Measurements from ENCODE around the gene MB21D2.
A peak's percentile ranks its signal among the peaks of the same experiment; 100 is the strongest.

MB21D2 gene

DNA sequence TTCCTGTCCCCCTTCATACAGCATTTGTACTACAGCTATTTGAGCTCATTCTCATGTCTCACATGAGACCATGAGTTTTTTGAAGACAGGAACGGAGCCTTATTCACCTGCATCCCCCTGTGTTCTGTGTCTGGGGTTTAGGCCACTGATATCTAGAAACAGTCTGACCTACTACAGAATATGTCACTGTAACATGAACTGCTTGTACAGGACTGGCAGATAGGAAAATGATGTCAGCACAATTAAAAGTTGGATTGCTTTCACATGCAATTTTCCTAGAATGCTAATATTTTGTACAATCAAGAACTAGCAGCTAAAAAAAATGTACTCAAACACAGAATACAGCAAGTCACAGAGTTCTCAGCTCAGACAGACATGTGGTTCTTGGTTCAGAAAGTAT, 99.5 kb downstream of the MB21D2 start:
- ChIA-PET POLR2A (interaction anchor here (1.2 to 1.3 kb wide), 2 partner anchors 62 to 100 kb away, joined by 3 to 5 read pairs; partner anchors contain the start of gene MB21D2), CTCF (interaction anchor here (0.7 to 8.5 kb wide), 6 partner anchors 26 to 239 kb away, joined by 3 to 132 read pairs (median 6); partner anchors contain the start of gene MB21D2)
- H3K9me3 ChIP-seq (ENCODE audit: control insufficient read depth, insufficient read depth, low read depth, low read length) = no peaks in the 10 kb centered on the region
- H3K36me3 ChIP-seq (ENCODE audit: control insufficient read depth in 2 of 2, insufficient read depth in 1 of 2, low read length in 2 of 2) = no peaks in the 10 kb centered on the region
- no peak overlapping the region for H3K4me3 ChIP-seq (ENCODE audit: low read depth, low read length)
- H3K27ac ChIP-seq (ENCODE audit: extremely low read depth, low read depth, low read length) = no peak overlapping the region
- H3K4me1 ChIP-seq (ENCODE audit: control insufficient read depth, insufficient read depth, low read length) = peaks cover 16% of the 10 kb centered on the region
- peak; percentile 92 for TF ChIP-seq ZNF629 (tag by site-specific recombination; IDR thresholded peaks at IDR 0.05)
- TF ChIP-seq ZNF621 (tag by site-specific recombination; IDR thresholded peaks at IDR 0.05) = no peak
- no peak for TF ChIP-seq ZNF133 (tag by site-specific recombination; IDR thresholded peaks at IDR 0.05)
- peak; percentile 76; the same call in 1 of the 2 replicates for TF ChIP-seq BCL6B (tag by site-specific recombination; IDR thresholded peaks at IDR 0.05)
- TF ChIP-seq ZNF221 (tag by site-specific recombination; IDR thresholded peaks at IDR 0.05; ENCODE audit: borderline replicate concordance) = no peak
- peak; percentile 81 for TF ChIP-seq ZEB2 (tag by site-specific recombination; IDR thresholded peaks at IDR 0.05)
- no peak for TF ChIP-seq ZNF48 (tag by site-specific recombination; IDR thresholded peaks at IDR 0.05)
- peak; percentile 67 for TF ChIP-seq ZNF600 (tag by site-specific recombination; IDR thresholded peaks at IDR 0.05)
- no peak for TF ChIP-seq ZNF114 (tag by site-specific recombination; IDR thresholded peaks at IDR 0.05)
- TF ChIP-seq ZNF157 (tag by site-specific recombination; IDR thresholded peaks at IDR 0.05) = no peak
- peak; percentile 34; the same call in 1 of the 2 replicates for TF ChIP-seq IKZF3 (tag by site-specific recombination; IDR thresholded peaks at IDR 0.05)
- no peak for TF ChIP-seq ZNF473 (tag by site-specific recombination; IDR thresholded peaks at IDR 0.05)
- no peak for TF ChIP-seq SCRT2 (tag by site-specific recombination; IDR thresholded peaks at IDR 0.05)
- TF ChIP-seq, protein P1, sequence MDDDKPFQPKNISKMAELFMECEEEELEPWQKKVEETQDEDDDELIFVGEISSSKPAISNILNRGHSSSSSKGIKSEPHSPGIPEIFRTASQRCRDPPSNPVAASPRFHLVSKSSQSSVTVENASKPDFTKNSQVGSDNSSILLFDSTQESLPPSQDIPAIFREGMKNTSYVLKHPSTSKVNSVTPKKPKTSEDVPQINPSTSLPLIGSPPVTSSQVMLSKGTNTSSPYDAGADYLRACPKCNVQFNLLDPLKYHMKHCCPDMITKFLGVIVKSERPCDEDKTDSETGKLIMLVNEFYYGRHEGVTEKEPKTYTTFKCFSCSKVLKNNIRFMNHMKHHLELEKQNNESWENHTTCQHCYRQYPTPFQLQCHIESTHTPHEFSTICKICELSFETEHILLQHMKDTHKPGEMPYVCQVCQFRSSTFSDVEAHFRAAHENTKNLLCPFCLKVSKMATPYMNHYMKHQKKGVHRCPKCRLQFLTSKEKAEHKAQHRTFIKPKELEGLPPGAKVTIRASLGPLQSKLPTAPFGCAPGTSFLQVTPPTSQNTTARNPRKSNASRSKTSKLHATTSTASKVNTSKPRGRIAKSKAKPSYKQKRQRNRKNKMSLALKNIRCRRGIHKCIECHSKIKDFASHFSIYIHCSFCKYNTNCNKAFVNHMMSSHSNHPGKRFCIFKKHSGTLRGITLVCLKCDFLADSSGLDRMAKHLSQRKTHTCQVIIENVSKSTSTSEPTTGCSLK (tag by site-specific recombination; IDR thresholded peaks at IDR 0.05) = no peak
- TF ChIP-seq INSM2 (tag by site-specific recombination; IDR thresholded peaks at IDR 0.05) = 0 out of 2 replicates have a peak, but pooled peaks have one; percentile 38
- TF ChIP-seq ZNF514 (tag by site-specific recombination; IDR thresholded peaks at IDR 0.05) = no peak
- TF ChIP-seq ATF2 (tag by site-specific recombination; IDR thresholded peaks at IDR 0.05; ENCODE audit: low read depth) = peak; percentile 66
- peak; percentile 53 for TF ChIP-seq ZNF660 (tag by site-specific recombination; IDR thresholded peaks at IDR 0.05)
- TF ChIP-seq, protein P2, sequence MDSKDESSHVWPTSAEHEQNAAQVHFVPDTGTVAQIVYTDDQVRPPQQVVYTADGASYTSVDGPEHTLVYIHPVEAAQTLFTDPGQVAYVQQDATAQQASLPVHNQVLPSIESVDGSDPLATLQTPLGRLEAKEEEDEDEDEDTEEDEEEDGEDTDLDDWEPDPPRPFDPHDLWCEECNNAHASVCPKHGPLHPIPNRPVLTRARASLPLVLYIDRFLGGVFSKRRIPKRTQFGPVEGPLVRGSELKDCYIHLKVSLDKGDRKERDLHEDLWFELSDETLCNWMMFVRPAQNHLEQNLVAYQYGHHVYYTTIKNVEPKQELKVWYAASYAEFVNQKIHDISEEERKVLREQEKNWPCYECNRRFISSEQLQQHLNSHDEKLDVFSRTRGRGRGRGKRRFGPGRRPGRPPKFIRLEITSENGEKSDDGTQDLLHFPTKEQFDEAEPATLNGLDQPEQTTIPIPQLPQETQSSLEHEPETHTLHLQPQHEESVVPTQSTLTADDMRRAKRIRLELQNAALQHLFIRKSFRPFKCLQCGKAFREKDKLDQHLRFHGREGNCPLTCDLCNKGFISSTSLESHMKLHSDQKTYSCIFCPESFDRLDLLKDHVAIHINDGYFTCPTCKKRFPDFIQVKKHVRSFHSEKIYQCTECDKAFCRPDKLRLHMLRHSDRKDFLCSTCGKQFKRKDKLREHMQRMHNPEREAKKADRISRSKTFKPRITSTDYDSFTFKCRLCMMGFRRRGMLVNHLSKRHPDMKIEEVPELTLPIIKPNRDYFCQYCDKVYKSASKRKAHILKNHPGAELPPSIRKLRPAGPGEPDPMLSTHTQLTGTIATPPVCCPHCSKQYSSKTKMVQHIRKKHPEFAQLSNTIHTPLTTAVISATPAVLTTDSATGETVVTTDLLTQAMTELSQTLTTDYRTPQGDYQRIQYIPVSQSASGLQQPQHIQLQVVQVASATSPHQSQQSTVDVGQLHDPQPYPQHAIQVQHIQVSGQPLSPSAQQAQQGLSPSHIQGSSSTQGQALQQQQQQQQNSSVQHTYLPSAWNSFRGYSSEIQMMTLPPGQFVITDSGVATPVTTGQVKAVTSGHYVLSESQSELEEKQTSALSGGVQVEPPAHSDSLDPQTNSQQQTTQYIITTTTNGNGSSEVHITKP (tag by site-specific recombination; IDR thresholded peaks at IDR 0.05) = 0 out of 2 replicates have a peak, but pooled peaks have one; percentile 37
- no peak for TF ChIP-seq ZNF433 (tag by site-specific recombination; IDR thresholded peaks at IDR 0.05; ENCODE audit: low read depth)
- TF ChIP-seq, protein P3, sequence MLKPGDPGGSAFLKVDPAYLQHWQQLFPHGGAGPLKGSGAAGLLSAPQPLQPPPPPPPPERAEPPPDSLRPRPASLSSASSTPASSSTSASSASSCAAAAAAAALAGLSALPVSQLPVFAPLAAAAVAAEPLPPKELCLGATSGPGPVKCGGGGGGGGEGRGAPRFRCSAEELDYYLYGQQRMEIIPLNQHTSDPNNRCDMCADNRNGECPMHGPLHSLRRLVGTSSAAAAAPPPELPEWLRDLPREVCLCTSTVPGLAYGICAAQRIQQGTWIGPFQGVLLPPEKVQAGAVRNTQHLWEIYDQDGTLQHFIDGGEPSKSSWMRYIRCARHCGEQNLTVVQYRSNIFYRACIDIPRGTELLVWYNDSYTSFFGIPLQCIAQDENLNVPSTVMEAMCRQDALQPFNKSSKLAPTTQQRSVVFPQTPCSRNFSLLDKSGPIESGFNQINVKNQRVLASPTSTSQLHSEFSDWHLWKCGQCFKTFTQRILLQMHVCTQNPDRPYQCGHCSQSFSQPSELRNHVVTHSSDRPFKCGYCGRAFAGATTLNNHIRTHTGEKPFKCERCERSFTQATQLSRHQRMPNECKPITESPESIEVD (tag by site-specific recombination; IDR thresholded peaks at IDR 0.05) = peak; percentile 79
- peak; percentile 33; the same call in 1 of the 2 replicates for TF ChIP-seq PRDM4 (tag by site-specific recombination; IDR thresholded peaks at IDR 0.05)
- no peak for TF ChIP-seq ZNF701 (tag by site-specific recombination; IDR thresholded peaks at IDR 0.05)
- TF ChIP-seq SP7 (tag by site-specific recombination; IDR thresholded peaks at IDR 0.05) = peak; percentile 40; the same call in 1 of the 2 replicates

Data from HEK293 (cell line).